DND-41 (cell line): Measurements from ENCODE around the gene GPANK1.

Source experiments
- CTCF ChIP-seq: IDR thresholded peaks from 2 replicates; pipeline ENCODE4 v1.5.1; 2012; ENCODE audit warnings: borderline replicate concordance, low read length, moderate library complexity, mild to moderate bottlenecking; ENCODE audit not compliant: poor library complexity, severe bottlenecking; ENCODE audit errors: extremely low read depth
- EZH2 ChIP-seq: IDR thresholded peaks from 3 replicates; pipeline ENCODE4 v1.6.1; 2012; ENCODE audit warnings: borderline replicate concordance, low read depth, mild to moderate bottlenecking, moderate library complexity, low read length, inconsistent platforms; ENCODE audit not compliant: severe bottlenecking

DNA sequence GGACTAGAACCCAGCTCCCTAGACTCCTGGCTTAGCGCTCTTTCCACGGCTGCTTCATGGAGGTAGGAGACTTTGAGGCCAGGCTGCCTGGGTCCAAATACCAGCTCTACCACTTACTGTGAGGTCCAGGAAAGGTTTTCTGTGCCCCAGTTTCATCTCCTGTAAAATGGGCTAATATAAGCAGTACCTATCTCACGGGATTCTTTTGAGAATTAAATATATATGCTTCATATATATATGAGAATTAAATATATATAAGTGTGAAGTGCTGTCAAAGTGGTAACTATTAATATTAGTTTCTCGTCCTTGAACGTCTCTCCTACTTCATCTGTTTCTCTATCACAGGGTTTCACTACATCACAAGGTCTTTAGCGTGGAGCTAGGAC, 26.3 kb upstream of the GPANK1 start:
- TF ChIP-seq CTCF (no peak), EZH2 (no peak)
